Liver (tissue), 9 donors: ENCODE results near the gene ROBO3. TPM values are rescaled to one million over a fixed set of nuclear protein-coding genes. Genes with fewer than 3 reads are reported as not detected.

Experiments used
- DNase-seq: peaks from one replicate; pipeline ENCODE4 v3.0.0-alpha.2; 2017; ENCODE audit warnings: low spot score
- H3K27ac ChIP-seq, 2 donors: one replicate each; pipeline ENCODE4 v1.7.0; 2013; ENCODE audit warnings: inconsistent platforms in 2 of 2, low read length in 2 of 2, control low read depth in 1 of 2, low read depth in 1 of 2, mild to moderate bottlenecking in 1 of 2
- H3K27me3 ChIP-seq, 4 donors: one replicate each; pipeline versions ENCODE4 v1.6.1 to v1.7.0; 2013; ENCODE audit warnings: low read length in 3 of 4, inconsistent platforms in 1 of 4, mild to moderate bottlenecking in 1 of 4, moderate library complexity in 1 of 4; ENCODE audit not compliant: control insufficient read depth in 4 of 4, insufficient read depth in 4 of 4
- H3K36me3 ChIP-seq, 4 donors: one replicate each; pipeline versions ENCODE4 v1.6.1 to v1.7.0; 2013; ENCODE audit warnings: low read length in 3 of 4, mild to moderate bottlenecking in 3 of 4, low read depth in 1 of 4, moderate library complexity in 1 of 4; ENCODE audit not compliant: control insufficient read depth in 4 of 4, insufficient read depth in 3 of 4
- H3K4me1 ChIP-seq, 4 donors: one replicate each; pipeline versions ENCODE4 v1.6.1 to v1.7.0; 2013; ENCODE audit warnings: low read length in 3 of 4, mild to moderate bottlenecking in 3 of 4, moderate library complexity in 1 of 4; ENCODE audit not compliant: control insufficient read depth in 4 of 4, insufficient read depth in 4 of 4
- H3K4me3 ChIP-seq, 3 donors: one replicate each; pipeline versions ENCODE4 v1.6.1 to v1.7.0; 2013; ENCODE audit warnings: low read length in 3 of 3, control low read depth in 1 of 3, low read depth in 1 of 3, mild to moderate bottlenecking in 1 of 3
- H3K9ac ChIP-seq, 2 donors: one replicate each; pipeline ENCODE4 v1.7.0; 2013; ENCODE audit warnings: low read length in 2 of 2, mild to moderate bottlenecking in 2 of 2, moderate library complexity in 2 of 2, control low read depth in 1 of 2, low read depth in 1 of 2
- H3K9me3 ChIP-seq, 4 donors: one replicate each; pipeline versions ENCODE4 v1.6.1 to v1.7.0; 2013; ENCODE audit warnings: low read length in 3 of 4; ENCODE audit not compliant: control insufficient read depth in 4 of 4
- EGR1 ChIP-seq, 2 donors: IDR thresholded peaks; 2 replicates each; pipeline ENCODE4 v1.6.1; 2016 to 2018; ENCODE audit warnings: antibody characterized with exemption in 2 of 2, low read depth in 2 of 2
- GABPA ChIP-seq, 2 donors: IDR thresholded peaks in 1 of 2; conservative IDR thresholded peaks in 1 of 2; 2 replicates each; pipeline ENCODE4 v1.6.1; 2016; ENCODE audit warnings: antibody characterized with exemption in 2 of 2, mild to moderate bottlenecking in 1 of 2, moderate library complexity in 1 of 2
- HNF4A ChIP-seq, 2 donors: conservative IDR thresholded peaks; 2 replicates each; pipeline ENCODE4 v1.6.1; 2016; ENCODE audit warnings: antibody characterized with exemption in 2 of 2, mild to moderate bottlenecking in 2 of 2
- HNF4G ChIP-seq: IDR thresholded peaks from 2 replicates; pipeline ENCODE4 v1.6.1; 2016; ENCODE audit warnings: antibody characterized with exemption
- JUND ChIP-seq, 2 donors: IDR thresholded peaks; 2 replicates each; pipeline ENCODE4 v1.6.1; 2016; ENCODE audit warnings: antibody characterized with exemption in 2 of 2
- NR2F2 ChIP-seq: IDR thresholded peaks from 2 replicates; pipeline ENCODE4 v1.6.1; 2016; ENCODE audit warnings: antibody characterized with exemption
- RAD21 ChIP-seq, 2 donors: IDR thresholded peaks; 2 replicates each; pipeline ENCODE4 v1.6.1; 2016; ENCODE audit warnings: antibody characterized with exemption in 2 of 2, mild to moderate bottlenecking in 2 of 2
- RXRA ChIP-seq, 2 donors: IDR thresholded peaks; 2 replicates each; pipeline ENCODE4 v1.6.1; 2017 to 2018; ENCODE audit warnings: antibody characterized with exemption in 2 of 2, mild to moderate bottlenecking in 1 of 2
- SP1 ChIP-seq: IDR thresholded peaks from 2 replicates; pipeline ENCODE4 v1.6.1; 2018; ENCODE audit warnings: antibody characterized with exemption, mild to moderate bottlenecking
- TAF1 ChIP-seq: conservative IDR thresholded peaks from 2 replicates; pipeline ENCODE4 v1.6.1; 2016; ENCODE audit warnings: antibody characterized with exemption, mild to moderate bottlenecking
- YY1 ChIP-seq: IDR thresholded peaks from 2 replicates; pipeline ENCODE4 v1.6.1; 2016; ENCODE audit warnings: antibody characterized with exemption, mild to moderate bottlenecking
- WGBS: extraction: QIAGEN DNeasy Blood & Tissue Kit; methylation state at CpG from one replicate; pipeline ENCODE4 v1.1.7; 2013; 5-methylcytosine and 5-hydroxymethylcytosine counted together
- polyA plus RNA-seq, 2 donors: library from polyadenylated mRNA; stranded (reverse) in 1 of 2; unstranded in 1 of 2; fragments of 200-250 nt in 1 of 2; fragments of >200 nt in 1 of 2; fragmentation: Nextera tagmentation in 1 of 2; extraction: Ambion mirVana in 1 of 2; gene quantifications; one replicate each; pipeline versions ENCODE4 v1.2.1 to v1.2.3, GENCODE V29; 2013 to 2015
- total RNA-seq, 2 donors: library from RNA; depleted of rRNA; stranded (reverse); fragments of >200 nt; gene quantifications; one replicate each; pipeline ENCODE4 v1.2.3, GENCODE V29; 2014
- TF ChIP-seq, protein P1 (sequence below): fragments of 150-350 bp; IDR thresholded peaks from 2 replicates; pipeline ENCODE4 v1.5.1; 2017; ENCODE audit warnings: improper control_type of control experiment, low read depth, low read length; ENCODE audit not compliant: missing input control
- TF ChIP-seq, protein P2 (sequence below): IDR thresholded peaks from 2 replicates; pipeline ENCODE4 v1.6.1; 2016; ENCODE audit warnings: antibody characterized with exemption
- TF ChIP-seq, protein P3 (sequence below): IDR thresholded peaks from 2 replicates; pipeline ENCODE4 v1.6.1; 2016; ENCODE audit warnings: antibody characterized with exemption
- TF ChIP-seq, protein P4 (sequence below): IDR thresholded peaks from 2 replicates; pipeline ENCODE4 v1.6.1; 2016; ENCODE audit warnings: antibody characterized with exemption, mild to moderate bottlenecking
- donor health status: healthy.
- donor health status: healthy.
- donor health status: healthy.
- donor health status: healthy.
- donor health status: healthy.

Gene ROBO3
- total and polyA plus RNA-seq, 4 donors: 1.1 to 2.2 (median 1.4) TPM

DNA sequence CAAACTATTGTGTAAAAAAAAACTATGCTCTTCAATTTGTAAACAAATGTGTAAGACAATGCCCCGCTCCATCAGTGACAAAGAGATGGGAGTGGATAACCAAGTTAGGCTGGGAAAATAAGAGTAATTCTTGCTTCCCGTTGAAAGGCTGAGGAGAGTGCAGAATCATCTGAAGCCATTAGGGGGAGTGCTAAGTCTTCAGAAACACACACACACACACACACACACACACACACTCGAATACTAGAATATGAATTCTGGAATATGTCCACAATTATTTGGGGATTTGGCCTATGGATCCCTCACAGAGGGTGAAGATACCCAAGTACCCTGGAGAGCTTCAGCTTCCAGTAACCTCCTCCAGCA, 27.8 kb upstream of the ROBO3 start:
- Histone ChIP-seq H3K4me3 (no peak overlapping the region), H3K9me3 (no peaks in the 10 kb centered on the region), H3K9ac (no peak overlapping the region), H3K4me1 (peaks cover 8 to 13% (median 11%) of the 10 kb centered on the region in 4 donors), H3K27ac (no peak overlapping the region), H3K36me3 (no peaks in the 10 kb centered on the region), H3K27me3 (peaks cover 8 to 32% (median 15%) of the 10 kb centered on the region in 4 donors)
- TF ChIP-seq TAF1 (no peak), HNF4A (conservative IDR thresholded peaks at IDR 0.05) (no peak), JUND (IDR thresholded peaks at IDR 0.05) (no peak), YY1 (no peak), RAD21 (IDR thresholded peaks at IDR 0.05) (peak in 1 of 2 donors; percentile 42), GABPA (IDR thresholded peaks at IDR 0.05 in 1 of 2, conservative IDR thresholded peaks at IDR 0.05 in 1 of 2) (no peak), HNF4G (no peak), NR2F2 (no peak)
- TF ChIP-seq, protein P1, sequence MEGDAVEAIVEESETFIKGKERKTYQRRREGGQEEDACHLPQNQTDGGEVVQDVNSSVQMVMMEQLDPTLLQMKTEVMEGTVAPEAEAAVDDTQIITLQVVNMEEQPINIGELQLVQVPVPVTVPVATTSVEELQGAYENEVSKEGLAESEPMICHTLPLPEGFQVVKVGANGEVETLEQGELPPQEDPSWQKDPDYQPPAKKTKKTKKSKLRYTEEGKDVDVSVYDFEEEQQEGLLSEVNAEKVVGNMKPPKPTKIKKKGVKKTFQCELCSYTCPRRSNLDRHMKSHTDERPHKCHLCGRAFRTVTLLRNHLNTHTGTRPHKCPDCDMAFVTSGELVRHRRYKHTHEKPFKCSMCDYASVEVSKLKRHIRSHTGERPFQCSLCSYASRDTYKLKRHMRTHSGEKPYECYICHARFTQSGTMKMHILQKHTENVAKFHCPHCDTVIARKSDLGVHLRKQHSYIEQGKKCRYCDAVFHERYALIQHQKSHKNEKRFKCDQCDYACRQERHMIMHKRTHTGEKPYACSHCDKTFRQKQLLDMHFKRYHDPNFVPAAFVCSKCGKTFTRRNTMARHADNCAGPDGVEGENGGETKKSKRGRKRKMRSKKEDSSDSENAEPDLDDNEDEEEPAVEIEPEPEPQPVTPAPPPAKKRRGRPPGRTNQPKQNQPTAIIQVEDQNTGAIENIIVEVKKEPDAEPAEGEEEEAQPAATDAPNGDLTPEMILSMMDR: peak; percentile 45
- DNase-seq: no peak
- 32% methylated on average over 3 of the region's 3 CpGs for WGBS

DNA sequence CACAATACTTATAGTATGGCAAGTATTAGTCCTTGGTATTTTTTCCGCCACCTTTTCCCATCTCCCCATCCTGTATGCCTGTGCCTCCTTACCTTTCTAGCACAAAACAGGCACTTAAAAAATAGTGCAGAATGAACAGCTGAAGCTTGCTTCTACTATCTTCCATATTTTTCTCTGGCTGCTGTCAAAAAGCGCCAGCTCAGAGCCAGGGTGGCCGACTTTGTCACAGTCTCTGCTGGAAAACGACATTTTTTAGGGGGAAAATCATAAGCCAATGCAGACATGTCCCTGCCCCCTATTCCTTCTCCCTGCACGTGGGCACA, 26.5 kb upstream of the ROBO3 start:
- Histone ChIP-seq H3K9me3 (no peaks in the 10 kb centered on the region), H3K27ac (no peak overlapping the region), H3K9ac (no peak overlapping the region), H3K27me3 (peaks cover 10 to 43% (median 21%) of the 10 kb centered on the region in 4 donors), H3K4me1 (peaks cover 8 to 13% (median 12%) of the 10 kb centered on the region in 4 donors), H3K36me3 (no peaks in the 10 kb centered on the region), H3K4me3 (peak overlapping the region in 1 of 3 donors; percentile 48)
- no peak for DNase-seq
- TF ChIP-seq, protein P2, sequence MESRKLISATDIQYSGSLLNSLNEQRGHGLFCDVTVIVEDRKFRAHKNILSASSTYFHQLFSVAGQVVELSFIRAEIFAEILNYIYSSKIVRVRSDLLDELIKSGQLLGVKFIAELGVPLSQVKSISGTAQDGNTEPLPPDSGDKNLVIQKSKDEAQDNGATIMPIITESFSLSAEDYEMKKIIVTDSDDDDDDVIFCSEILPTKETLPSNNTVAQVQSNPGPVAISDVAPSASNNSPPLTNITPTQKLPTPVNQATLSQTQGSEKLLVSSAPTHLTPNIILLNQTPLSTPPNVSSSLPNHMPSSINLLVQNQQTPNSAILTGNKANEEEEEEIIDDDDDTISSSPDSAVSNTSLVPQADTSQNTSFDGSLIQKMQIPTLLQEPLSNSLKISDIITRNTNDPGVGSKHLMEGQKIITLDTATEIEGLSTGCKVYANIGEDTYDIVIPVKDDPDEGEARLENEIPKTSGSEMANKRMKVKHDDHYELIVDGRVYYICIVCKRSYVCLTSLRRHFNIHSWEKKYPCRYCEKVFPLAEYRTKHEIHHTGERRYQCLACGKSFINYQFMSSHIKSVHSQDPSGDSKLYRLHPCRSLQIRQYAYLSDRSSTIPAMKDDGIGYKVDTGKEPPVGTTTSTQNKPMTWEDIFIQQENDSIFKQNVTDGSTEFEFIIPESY: no peak
- TF ChIP-seq RXRA (IDR thresholded peaks at IDR 0.05) (no peak), YY1 (no peak), JUND (IDR thresholded peaks at IDR 0.05) (no peak), NR2F2 (no peak), SP1 (no peak), GABPA (IDR thresholded peaks at IDR 0.05 in 1 of 2, conservative IDR thresholded peaks at IDR 0.05 in 1 of 2) (no peak), RAD21 (IDR thresholded peaks at IDR 0.05) (no peak), EGR1 (IDR thresholded peaks at IDR 0.05; ENCODE audit: low read depth in 2 of 2) (no peak), HNF4A (conservative IDR thresholded peaks at IDR 0.05) (no peak)
- TF ChIP-seq, protein P3, sequence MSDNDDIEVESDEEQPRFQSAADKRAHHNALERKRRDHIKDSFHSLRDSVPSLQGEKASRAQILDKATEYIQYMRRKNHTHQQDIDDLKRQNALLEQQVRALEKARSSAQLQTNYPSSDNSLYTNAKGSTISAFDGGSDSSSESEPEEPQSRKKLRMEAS: no peak
- TF ChIP-seq, protein P1: no peak
- TF ChIP-seq, protein P4, sequence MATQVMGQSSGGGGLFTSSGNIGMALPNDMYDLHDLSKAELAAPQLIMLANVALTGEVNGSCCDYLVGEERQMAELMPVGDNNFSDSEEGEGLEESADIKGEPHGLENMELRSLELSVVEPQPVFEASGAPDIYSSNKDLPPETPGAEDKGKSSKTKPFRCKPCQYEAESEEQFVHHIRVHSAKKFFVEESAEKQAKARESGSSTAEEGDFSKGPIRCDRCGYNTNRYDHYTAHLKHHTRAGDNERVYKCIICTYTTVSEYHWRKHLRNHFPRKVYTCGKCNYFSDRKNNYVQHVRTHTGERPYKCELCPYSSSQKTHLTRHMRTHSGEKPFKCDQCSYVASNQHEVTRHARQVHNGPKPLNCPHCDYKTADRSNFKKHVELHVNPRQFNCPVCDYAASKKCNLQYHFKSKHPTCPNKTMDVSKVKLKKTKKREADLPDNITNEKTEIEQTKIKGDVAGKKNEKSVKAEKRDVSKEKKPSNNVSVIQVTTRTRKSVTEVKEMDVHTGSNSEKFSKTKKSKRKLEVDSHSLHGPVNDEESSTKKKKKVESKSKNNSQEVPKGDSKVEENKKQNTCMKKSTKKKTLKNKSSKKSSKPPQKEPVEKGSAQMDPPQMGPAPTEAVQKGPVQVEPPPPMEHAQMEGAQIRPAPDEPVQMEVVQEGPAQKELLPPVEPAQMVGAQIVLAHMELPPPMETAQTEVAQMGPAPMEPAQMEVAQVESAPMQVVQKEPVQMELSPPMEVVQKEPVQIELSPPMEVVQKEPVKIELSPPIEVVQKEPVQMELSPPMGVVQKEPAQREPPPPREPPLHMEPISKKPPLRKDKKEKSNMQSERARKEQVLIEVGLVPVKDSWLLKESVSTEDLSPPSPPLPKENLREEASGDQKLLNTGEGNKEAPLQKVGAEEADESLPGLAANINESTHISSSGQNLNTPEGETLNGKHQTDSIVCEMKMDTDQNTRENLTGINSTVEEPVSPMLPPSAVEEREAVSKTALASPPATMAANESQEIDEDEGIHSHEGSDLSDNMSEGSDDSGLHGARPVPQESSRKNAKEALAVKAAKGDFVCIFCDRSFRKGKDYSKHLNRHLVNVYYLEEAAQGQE: no peak
- 27% methylated on average over 5 of the region's 5 CpGs for WGBS
